Tibial nerve (tissue), 4 donors: ENCODE data around the gene EML1. TPM values are rescaled to one million over a fixed set of nuclear protein-coding genes. Genes with fewer than 3 reads are reported as not detected.

ENCODE experiments used
- DNase-seq, 2 donors: peaks; one replicate each; pipeline ENCODE4 v3.0.0-alpha.2; 2019; ENCODE audit warnings: low spot score in 2 of 2
- H3K27ac ChIP-seq, 4 donors: fragments of 200-600 bp; sonication (generic) in 3 of 4; one replicate each; pipeline ENCODE4 v1.5.1; 2017 to 2019; ENCODE audit warnings: mild to moderate bottlenecking in 1 of 4
- H3K27me3 ChIP-seq, 2 donors: fragments of 200-600 bp; sonication (generic) in 1 of 2; one replicate each; pipeline versions ENCODE4 v1.5.1 to v1.6.0; 2017 to 2019
- H3K36me3 ChIP-seq, 3 donors: fragments of 200-600 bp; sonication (generic); one replicate each; pipeline ENCODE4 v1.5.1; 2018 to 2019
- H3K4me1 ChIP-seq, 4 donors: fragments of 200-600 bp; sonication (generic) in 3 of 4; one replicate each; pipeline ENCODE4 v1.5.1; 2017 to 2019
- H3K4me3 ChIP-seq, 4 donors: fragments of 200-600 bp; sonication (generic) in 3 of 4; one replicate each; pipeline ENCODE4 v1.5.1; 2017 to 2019; ENCODE audit warnings: mild to moderate bottlenecking in 1 of 4, moderate library complexity in 1 of 4
- H3K9me3 ChIP-seq, 4 donors: fragments of 200-600 bp; sonication (generic) in 3 of 4; one replicate each; pipeline ENCODE4 v1.5.1; 2017 to 2019
- CTCF ChIP-seq, 5 experiments: fragments of 200-600 bp in 3 of 5; fragments of 450-650 bp in 2 of 5; sonication (generic) in 3 of 5; IDR thresholded peaks; one replicate each; pipeline ENCODE4 v1.5.1; 2016 to 2019; ENCODE audit warnings: antibody characterized with exemption in 5 of 5, mild to moderate bottlenecking in 3 of 5, moderate library complexity in 2 of 5
- EP300 ChIP-seq, 2 donors: sonication (generic); formaldehyde crosslinking; IDR thresholded peaks; one replicate each; pipeline ENCODE4 v1.6.1; 2017; ENCODE audit warnings: antibody characterized with exemption in 2 of 2, mild to moderate bottlenecking in 1 of 2
- POLR2A ChIP-seq, 2 donors: fragments of 450-650 bp; IDR thresholded peaks; one replicate each; pipeline ENCODE4 v1.6.1; 2017; ENCODE audit warnings: antibody characterized with exemption in 2 of 2, mild to moderate bottlenecking in 2 of 2, moderate library complexity in 2 of 2
- WGBS, 2 donors: methylation state at CpG; one replicate each; pipeline ENCODE4 v1.1.5; 2018; 5-methylcytosine and 5-hydroxymethylcytosine counted together
- total RNA-seq, 4 donors: library from RNA; depleted of rRNA; stranded (reverse); fragments of >200 nt; gene quantifications; one replicate each; pipeline ENCODE4 v1.1.0, GENCODE V29; 2016

Gene EML1
- total RNA-seq, 4 donors from 2014 or later = 32.4 to 82.8 (median 55.2) TPM

- Histone ChIP-seq H3K4me1 (peaks cover 0 to 33% (median 3%) of the 10 kb centered on the region in 4 donors), H3K36me3 (peaks cover 0 to 6% (median 0%) of the 10 kb centered on the region in 3 donors), H3K27ac (peak overlapping the region in 2 of 4 donors; percentile 51 to 57), H3K27me3 (no peaks in the 10 kb centered on the region), H3K9me3 (no peaks in the 10 kb centered on the region), H3K4me3 (no peak overlapping the region)
- 51 to 54% methylated on average over 13 of the region's 13 CpGs for WGBS, 2 donors
- TF ChIP-seq CTCF (IDR thresholded peaks at IDR 0.05) = no peak
- no peak for TF ChIP-seq EP300 (IDR thresholded peaks at IDR 0.05)
- TF ChIP-seq POLR2A (IDR thresholded peaks at IDR 0.05) = no peak
- no peak for DNase-seq
Measured at GRCh38 chr14:99880651-99881420, 87.6 kb downstream of the EML1 start.

GRCh38 chr14:99883866-99884650 is 90.8 kb downstream of the EML1 start:
- WGBS, 2 donors = 84 to 88% methylated on average over 9 of the region's 9 CpGs
- DNase-seq = no peak
- no peak overlapping the region for H3K4me3 ChIP-seq

GRCh38 chr14:99884834-99885648 is 91.8 kb downstream of the EML1 start:
- H3K36me3 ChIP-seq = peaks cover 0 to 5% (median 0%) of the 10 kb centered on the region in 3 donors
- no peaks in the 10 kb centered on the region for H3K9me3 ChIP-seq
- TF ChIP-seq CTCF (IDR thresholded peaks at IDR 0.05) (peak; percentile 57 to 86 (median 69)), POLR2A (IDR thresholded peaks at IDR 0.05) (no peak)
- H3K27ac ChIP-seq = no peak overlapping the region
- DNase-seq = peak in 1 of 2 donors; percentile 68
- H3K4me1 ChIP-seq = peaks cover 0 to 16% (median 3%) of the 10 kb centered on the region in 4 donors
- 54 to 59% methylated on average over 7 of the region's 7 CpGs for WGBS, 2 donors
- H3K4me3 ChIP-seq = no peak overlapping the region
- H3K27me3 ChIP-seq = no peaks in the 10 kb centered on the region

More at GRCh38 chr14:99883866-99884650, 90.8 kb downstream of the EML1 start:
- Histone ChIP-seq H3K27me3 (no peaks in the 10 kb centered on the region), H3K36me3 (peaks cover 0 to 5% (median 0%) of the 10 kb centered on the region in 3 donors), H3K27ac (no peak overlapping the region), H3K4me1 (peaks cover 0 to 22% (median 3%) of the 10 kb centered on the region in 4 donors), H3K9me3 (no peaks in the 10 kb centered on the region)
- TF ChIP-seq EP300 (IDR thresholded peaks at IDR 0.05) = no peak
- no peak for TF ChIP-seq POLR2A (IDR thresholded peaks at IDR 0.05)
- TF ChIP-seq CTCF (IDR thresholded peaks at IDR 0.05) = no peak

- 61 to 65% methylated on average over 3 of the region's 3 CpGs for WGBS, 2 donors
- H3K27ac ChIP-seq = no peak overlapping the region
- peaks cover 0 to 10% (median 3%) of the 10 kb centered on the region in 4 donors for H3K4me1 ChIP-seq
- TF ChIP-seq EP300 (IDR thresholded peaks at IDR 0.05) (no peak), POLR2A (IDR thresholded peaks at IDR 0.05) (no peak), CTCF (IDR thresholded peaks at IDR 0.05) (no peak)
- no peaks in the 10 kb centered on the region for H3K9me3 ChIP-seq
- H3K4me3 ChIP-seq = no peak overlapping the region
- no peaks in the 10 kb centered on the region for H3K27me3 ChIP-seq
- DNase-seq = no peak
- H3K36me3 ChIP-seq = peaks cover 0 to 5% (median 0%) of the 10 kb centered on the region in 3 donors
Measured at GRCh38 chr14:99885649-99885958, 92.4 kb downstream of the EML1 start.
